Skeletal muscle cell (primary cell): Measurements from ENCODE around the gene TMEM212.
"Not testable (repeated sequence)": the region's sequence is repeated elsewhere in the genome, so short reads cannot be mapped to it uniquely, and the experiment has no call there.

Experiments
- DNase-seq: peaks from one replicate; pipeline ENCODE4 v3.0.0-alpha.2; 2010; ENCODE audit warnings: low read depth
- H3K4me3 ChIP-seq: 2 replicates; pipeline ENCODE4 v1.5.1; 2011; ENCODE audit warnings: low read depth, mild to moderate bottlenecking, control low read depth, low read length, moderate library complexity

The TMEM212 gene

DNA sequence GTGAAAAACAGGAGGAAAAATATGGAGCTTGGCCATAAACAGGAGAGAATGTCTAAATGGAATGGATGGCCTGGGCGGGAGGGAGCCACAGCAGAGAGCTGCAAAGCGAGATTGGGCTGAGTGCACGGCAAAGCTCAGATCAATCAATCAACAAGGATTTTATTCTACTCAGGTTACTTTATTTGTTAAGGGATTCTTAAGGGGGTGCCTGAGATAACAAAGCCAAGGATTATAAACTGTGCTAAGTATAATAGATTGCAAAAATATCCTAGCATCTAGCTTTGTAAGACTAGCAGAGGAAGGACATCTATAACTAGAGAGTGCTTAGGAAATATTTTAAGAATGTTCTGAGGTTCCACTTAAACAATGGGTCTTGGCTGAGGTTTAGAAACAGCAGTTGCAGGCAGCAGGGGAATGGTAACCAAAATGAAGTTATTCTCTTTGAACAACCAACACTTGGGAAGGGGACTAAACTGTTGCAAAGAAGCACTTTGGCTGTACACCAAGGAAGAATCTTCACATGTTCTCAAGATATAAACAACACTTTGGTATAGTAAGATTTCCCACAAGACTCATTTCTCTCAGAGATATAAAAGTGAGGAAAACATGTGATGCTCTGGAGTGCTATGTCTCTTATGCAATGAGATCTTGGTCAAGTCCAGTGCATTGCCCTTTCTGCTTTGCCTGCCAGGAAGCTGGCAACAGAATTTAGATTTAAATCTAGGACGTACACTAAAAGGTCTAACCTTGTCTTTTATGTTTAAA is 35.5 kb downstream of the TMEM212 start:
- H3K4me3 ChIP-seq = no peak overlapping the region
- peak; percentile 79 for DNase-seq

DNA sequence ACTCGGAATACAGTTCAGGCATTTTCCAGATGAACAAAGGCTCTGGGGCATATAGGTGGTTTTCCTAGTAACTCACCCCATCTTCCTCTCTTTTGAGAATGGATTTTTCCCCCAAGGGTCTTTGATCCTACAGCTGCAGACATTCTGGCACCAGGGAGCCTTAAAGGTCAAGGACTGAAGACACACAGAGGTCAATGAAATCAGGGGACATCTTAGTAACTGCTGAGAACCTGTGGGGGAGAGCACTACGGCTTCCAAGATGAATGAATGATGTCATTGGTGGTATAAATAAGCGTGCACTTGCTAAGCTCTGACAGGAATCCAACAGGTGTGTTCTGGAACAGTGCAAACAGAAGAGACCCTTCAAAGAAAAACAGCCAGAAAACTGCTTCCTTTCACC is 36.3 kb downstream of the TMEM212 start:
- DNase-seq = no peak

DNA sequence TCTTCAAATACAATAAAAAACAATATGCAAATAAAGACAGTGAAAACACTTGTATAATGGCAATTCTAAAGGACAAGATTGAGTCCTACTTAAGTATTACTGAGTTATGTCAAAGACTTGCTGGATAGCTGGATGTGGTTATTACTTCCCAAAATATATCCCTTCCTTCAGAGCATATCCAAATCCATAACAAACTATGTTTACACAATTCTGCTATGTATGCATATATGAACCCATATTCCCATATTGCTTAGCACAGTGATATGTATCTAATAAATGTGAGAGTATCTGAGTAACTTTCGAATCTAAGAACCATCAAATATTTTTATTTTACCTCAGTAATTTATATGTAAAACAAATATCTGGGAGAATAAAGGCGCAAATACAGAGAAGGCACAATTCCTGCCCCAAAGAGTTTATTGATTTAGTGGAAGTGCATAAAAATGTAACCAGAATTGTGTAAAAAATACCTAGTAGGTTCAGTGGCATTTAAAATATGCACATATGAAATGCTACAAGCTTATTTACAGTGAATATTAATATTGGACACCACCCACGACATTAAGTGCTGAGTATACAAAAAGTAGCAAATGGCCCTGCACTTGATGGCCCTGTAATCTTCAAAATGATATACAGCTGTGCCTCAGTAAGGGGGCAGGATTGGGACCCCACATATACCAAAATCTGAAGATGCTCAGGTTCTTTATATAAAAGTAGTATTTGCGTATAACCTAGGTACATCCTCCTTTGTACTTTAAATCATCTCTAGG is 37.1 kb downstream of the TMEM212 start:
- no peak overlapping the region for H3K4me3 ChIP-seq
- no peak for DNase-seq

More for the DNA sequence above, 36.3 kb downstream of the TMEM212 start:
- no peak overlapping the region for H3K4me3 ChIP-seq

DNA sequence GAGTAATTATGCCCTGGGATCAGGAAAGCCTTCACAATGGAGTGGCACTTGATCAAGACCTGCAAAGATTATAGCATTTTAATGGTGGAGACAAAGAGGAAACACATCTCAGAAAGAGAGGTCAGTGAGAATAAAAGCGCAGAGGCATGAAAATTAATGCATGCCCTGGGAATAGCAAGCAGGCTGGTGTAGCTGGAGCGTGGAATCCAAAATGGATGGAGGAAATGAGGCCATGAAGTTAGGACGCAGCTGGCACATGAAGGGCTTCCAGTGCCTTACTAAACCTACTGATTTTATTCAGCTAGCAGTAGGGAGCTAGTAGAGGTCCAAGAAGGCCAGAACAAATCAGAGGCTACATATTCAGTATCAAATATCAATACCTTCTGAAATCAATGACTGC is 38.1 kb downstream of the TMEM212 start:
- H3K4me3 ChIP-seq = no peak overlapping the region
- no peak for DNase-seq

DNA sequence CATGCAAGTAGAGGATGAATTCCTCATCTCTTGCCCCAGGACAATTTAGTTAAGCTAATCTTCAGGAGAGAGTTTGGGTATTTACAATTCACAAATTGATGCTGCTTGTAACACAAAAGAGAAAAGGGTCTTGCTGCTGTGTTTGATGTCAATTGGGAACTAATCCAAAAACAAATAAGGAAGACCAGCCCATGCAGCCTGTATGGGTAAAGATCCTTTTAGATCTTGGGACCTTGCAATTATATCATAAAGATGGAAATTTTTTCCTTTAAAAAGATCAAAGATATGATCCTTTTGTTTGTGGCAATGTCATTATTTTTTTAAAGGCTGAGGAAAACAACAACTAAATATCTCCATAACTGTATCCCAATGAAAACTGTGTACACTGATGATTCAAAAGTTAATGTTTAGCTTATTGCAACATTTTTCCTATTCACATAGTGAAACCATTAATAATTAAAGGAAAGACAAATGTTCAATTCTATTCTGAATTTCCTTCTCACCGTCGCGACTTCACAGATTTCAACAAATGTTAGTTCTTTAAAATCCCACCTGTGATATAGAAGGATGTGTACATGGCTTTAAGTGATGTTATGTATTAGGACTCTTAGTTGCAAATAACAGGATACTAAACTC is 40.2 kb downstream of the TMEM212 start:
- no peak overlapping the region for H3K4me3 ChIP-seq
- DNase-seq = no peak

DNA sequence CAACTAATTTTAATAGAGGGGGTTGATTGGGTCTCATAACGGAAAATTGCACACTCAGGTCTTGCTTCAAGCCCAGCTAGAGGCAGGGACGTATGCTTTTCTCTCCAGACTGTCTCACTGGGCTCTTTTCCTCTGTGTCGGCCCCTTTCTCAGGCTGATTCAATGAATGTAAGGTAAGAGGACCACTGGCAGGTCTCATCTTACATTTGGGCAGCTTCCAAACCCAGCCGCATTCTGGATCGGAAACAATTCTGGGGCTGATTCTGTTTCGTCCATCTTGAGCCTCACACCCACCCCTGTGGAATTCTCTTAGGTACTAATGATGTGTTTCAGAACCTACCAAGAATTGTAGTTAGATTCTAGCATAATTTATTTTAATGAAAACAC is 40.7 kb downstream of the TMEM212 start:
- DNase-seq = no peak
- H3K4me3 ChIP-seq = no peak overlapping the region

DNA sequence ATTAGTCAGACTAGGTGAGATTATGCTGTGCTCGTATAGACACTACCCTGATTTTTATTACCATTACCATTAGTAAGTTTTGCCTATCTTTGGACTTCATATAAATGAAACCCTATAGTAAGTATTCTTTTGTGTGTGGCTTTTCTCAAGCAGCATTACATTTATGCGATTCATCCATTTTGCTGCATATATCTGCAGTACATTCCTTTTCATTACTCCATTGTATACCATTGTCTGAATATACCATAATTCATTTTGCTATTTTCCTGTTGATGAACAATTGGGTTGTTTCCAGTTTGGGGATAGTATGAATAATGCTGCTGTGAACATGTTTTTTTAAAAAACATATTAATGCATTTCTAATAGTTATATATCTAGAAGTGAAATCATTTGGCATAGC is 45.3 kb downstream of the TMEM212 start:
- no peak for DNase-seq
- H3K4me3 ChIP-seq = no peak overlapping the region

DNA sequence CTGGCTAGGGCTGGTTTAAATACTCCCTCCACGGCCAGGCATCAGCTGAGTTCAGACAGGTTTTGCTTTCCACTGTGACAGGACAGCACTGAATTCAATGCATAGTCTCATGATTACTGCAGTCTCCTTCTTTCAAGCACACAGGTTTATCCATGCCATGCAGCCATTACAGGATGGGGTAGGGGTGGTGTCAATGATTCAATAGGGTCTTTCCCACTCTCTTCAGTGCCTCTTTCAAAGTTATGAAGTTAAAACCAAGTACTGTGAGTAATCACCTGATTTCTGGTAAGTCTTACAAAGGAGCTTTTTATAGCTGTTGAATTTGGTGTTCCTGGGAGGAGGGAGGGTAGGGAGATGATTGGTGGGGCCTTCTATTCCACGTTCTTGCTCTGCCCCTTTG is 47.2 kb downstream of the TMEM212 start:
- DNase-seq = no peak
- no peak overlapping the region for H3K4me3 ChIP-seq

DNA sequence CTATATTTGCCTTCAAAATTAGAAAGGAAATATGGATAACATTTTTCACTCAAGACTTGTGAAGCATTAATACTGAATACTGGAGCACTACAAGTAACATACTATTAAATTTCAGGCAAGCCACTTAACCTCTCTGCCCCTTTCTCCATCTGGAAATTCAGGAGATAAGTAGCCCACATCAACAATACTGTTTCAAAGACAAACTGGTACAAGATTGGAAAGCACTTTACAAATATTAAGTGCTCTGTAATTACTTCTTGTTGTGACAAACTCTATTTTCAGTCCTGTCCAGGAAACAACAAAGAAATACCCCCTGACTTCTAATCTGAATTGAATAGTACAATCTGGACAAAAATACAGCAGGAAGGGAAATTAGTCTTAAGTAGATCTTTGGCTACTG is 49.3 kb downstream of the TMEM212 start:
- H3K4me3 ChIP-seq = no peak overlapping the region
- no peak for DNase-seq

DNA sequence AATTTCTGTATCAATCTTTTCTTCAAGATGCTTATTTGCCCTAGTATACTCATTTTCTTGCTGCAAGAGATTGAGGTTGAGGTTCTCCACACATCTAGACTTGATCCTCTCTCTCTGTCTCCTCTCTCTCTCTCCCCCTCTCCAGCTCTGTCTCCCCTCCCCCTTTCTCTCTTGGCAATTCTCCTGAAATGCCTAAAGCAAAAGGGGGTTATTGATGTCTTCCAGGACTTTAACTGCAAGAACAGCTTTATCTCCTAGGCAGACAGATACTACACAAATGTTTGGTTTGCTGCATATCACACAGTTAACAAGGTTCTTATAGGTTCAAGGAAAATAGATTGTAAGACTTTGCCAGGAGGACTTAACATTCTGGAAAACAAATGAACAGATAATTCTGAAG is 52.1 kb downstream of the TMEM212 start:
- DNase-seq = no peak
- H3K4me3 ChIP-seq = no peak overlapping the region

DNA sequence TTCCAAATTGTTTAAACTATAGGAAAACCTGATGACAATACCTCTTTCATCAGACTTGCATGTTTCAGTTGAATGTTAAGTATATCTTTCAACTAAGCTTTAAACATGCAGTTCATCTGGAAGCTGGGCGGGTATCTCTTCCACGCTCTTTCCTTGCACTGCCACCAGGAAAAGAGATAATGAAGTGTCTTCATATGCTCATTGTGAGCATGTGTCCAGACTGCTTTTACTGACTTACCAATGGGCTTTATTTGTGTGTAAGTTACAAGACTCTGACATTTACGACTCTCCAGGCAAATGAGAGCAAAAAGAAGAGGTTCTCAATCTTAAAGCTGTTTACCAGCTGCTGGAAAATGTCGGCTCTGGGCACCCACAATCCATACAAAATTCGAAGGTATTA is 52.8 kb downstream of the TMEM212 start:
- H3K4me3 ChIP-seq = no peak overlapping the region
- DNase-seq = no peak

DNA sequence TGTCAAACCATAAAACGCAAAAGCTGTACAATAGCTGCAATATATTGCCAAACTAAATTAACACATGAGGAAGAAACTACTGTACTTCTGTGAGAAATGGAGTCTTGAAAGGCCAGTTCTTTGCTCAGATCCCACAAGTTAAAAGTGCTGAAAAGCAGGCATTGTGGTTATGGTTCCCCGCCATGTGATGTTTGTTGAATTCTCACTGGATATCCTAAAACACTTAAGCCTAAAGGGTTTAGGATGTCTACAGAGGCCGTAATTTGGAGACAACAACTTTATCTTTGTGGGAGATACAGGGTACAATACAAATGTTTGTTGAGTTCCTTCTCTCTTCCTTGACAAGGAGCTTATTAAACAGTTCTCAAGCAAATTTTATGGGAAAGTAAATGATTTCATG is 53.2 kb downstream of the TMEM212 start:
- no peak for DNase-seq

DNA sequence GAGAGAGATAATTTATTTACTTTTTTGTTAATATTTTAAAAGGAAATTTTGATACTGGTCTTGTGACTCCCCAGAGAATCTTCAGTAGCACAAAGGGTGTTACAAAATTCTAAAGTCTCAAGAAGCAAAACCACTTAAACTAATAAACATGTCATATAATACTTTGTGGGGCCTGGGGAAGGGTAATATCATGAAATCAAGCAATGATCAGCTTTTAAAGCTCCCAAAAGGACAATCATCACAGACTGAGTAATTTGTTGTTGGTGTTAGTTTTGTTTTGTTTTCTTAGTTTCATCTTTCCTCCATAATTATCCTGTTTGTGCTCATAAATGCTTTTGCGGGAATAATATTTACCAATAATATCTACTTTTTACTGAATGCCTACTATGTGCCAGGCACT is 55.0 kb downstream of the TMEM212 start:
- DNase-seq = no peak

More for the DNA sequence above, 53.2 kb downstream of the TMEM212 start:
- H3K4me3 ChIP-seq = no peak overlapping the region

DNA sequence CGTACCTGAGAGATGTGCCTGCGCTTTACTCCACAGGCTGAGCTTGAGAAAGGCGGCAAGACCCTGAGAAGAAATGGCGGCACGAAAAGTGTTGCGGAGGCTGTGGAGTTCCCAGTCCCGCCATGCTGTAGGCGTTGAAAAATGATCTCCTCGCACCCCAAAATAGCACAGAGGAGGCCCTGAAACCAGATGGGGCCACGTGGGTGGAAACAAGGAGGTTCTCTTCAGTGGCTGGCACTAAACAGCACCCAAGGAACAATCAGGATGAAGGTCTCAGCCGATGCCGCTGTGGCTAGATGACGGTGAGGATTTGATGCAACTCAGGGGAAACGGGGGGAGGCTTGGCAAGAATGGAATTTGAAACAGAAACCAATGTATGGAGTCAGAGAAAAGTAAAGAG is 57.3 kb downstream of the TMEM212 start:
- H3K4me3 ChIP-seq = no peak overlapping the region
- no peak for DNase-seq

More for the DNA sequence above, 55.0 kb downstream of the TMEM212 start:
- no peak overlapping the region for H3K4me3 ChIP-seq

DNA sequence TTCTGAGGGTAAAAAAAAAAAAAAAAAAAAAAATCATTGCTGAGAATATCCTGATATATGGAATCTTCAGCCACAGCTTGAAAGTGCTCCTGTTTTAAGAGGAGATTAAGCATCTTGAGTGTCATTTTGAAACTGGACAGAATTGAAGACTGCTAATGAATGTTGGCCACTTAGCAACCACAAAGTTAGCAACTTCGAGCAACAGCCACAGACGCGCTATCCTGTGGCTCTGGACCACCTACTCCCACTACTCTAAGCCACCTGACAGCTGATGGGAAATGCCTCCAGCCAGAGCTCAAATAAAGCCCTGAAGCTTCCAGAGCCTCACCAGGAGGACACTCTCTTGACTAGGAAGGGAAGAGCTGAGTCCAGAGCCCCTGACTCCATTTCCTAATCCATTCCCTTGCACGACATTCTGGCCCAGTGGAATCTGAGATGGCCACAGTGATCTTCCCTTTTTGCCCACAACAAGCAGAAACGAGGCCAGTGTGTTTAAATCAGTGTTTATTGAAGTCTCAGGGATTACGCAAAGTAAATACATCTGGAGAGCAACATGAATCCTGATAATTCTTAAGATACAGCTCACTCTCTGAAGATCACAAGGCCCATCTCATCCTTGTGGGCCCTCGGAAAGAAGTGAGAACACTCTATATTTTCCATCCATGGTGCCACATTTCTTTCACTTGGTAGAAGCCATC is 58.6 kb downstream of the TMEM212 start:
- DNase-seq = peak; percentile 32
- no peak overlapping the region for H3K4me3 ChIP-seq

DNA sequence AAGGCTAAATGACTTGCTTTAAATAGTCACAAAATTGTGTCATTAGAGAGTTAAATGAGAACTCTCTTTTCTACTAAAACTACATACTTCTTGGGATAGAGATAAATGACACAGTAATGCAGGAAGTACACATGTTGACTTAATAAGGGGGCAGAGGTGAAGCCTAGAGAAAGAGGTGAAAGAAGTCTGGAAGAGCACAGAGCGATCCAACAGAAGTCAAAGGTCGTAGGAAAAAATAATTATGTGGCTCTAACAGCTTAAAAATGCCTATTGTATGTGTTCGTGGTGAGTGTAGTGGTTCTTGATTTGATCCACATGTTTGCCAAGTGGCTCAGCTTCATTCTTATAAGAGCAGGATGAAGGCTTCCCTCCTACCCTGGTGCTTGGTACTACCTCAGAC is 61.7 kb downstream of the TMEM212 start:
- H3K4me3 ChIP-seq = no peak overlapping the region
- no peak for DNase-seq

DNA sequence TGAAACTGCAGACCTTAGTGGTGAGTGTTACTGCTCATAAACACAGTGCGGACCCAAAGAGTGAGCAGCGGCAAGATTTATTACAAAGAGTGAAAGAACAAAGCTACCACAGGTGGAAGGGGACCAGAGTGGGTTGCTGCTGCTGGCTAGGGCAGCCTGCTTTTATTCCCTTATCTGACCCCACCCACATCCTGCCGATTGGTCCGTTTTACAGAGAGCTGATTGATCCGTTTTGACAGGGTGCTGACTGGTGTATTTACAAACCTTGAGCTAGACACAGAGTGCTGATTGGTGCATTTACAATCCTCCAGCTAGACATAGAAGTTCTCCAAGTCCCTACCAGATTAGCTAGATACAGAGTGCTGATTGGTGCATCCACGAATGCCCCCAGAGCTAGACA is 63.4 kb downstream of the TMEM212 start:
- not testable (repeated sequence) for H3K4me3 ChIP-seq

DNA sequence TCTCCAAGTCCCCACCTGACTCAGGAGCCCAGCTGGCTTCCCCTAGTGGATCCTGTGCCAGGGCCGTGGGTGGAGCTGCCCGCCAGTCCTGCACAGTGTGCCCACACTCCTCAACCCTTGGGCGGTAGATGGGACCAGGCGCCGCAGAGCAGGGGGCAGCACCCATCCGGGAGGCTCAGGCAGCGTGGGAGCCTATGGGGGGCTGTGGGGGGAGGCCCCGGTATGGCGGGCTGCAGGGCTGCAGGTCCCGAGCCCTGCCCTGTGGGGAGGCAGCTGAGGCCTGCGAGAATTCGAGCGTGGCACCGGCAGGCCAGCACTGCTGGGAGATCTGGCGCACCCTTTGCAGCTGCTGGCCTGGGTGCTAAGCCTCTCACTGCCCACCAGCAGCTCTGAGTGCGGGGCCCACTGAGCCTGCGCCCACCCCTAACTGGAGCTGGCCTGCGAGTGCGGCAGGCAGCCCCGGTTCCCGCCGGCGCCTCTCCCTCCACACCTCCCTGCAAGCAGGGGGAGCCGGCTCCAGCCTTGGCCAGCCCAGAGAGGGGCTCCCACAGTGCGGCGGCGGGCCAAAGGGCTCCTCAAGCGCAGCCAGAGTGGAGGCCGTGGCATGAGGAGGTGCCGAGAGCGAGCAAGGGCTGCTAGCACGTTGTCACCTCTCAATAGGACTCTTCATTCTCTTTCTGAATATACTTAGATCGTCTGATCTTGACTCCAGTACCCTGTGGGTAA is 64.0 kb downstream of the TMEM212 start:
- DNase-seq = no peak
- no peak overlapping the region for H3K4me3 ChIP-seq

More for the DNA sequence above, 63.4 kb downstream of the TMEM212 start:
- DNase-seq = not testable (repeated sequence)

DNA sequence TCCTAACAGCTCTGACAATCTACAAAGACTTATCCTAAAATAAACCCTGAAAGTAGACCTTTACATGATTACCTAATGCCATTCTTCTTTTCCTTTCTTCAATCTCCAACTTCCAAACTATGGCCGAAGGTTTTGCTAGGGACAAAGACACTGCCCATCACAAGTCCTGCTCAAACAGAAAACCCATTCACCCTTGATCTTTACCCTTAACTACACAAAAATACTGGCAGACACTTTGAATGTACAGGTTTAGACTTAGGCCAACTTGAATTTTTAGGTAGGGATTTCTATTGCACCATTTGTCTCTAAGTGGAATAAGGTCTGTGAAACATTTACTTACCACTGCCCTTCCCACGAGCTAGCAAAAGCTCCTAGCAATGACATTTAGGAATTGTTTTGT is 64.6 kb downstream of the TMEM212 start:
- no peak for DNase-seq
- no peak overlapping the region for H3K4me3 ChIP-seq
